WERI-Rb-1 (cell line): Measurements from ENCODE around the gene FASN.

ENCODE experiments used
- DNase-seq: peaks from one replicate; pipeline ENCODE4 v3.0.0-alpha.2; 2020
- H3K27ac ChIP-seq: fragments of 250-450 bp; sonication (Bioruptor Pico); 2 replicates; pipeline ENCODE4 v1.5.1; 2020; ENCODE audit warnings: mild to moderate bottlenecking, moderate library complexity
- H3K27me3 ChIP-seq: fragments of 250-450 bp; sonication (Bioruptor Pico); 2 replicates; pipeline ENCODE4 v1.5.1; 2021; ENCODE audit warnings: mild to moderate bottlenecking, low read depth, moderate library complexity; ENCODE audit not compliant: insufficient read depth, severe bottlenecking
- H3K36me3 ChIP-seq: fragments of 250-450 bp; sonication (Bioruptor Pico); 2 replicates; pipeline ENCODE4 v1.5.1; 2020; ENCODE audit warnings: mild to moderate bottlenecking, moderate library complexity
- H3K4me3 ChIP-seq: 2 replicates; pipeline ENCODE4 v1.5.1; 2011; ENCODE audit warnings: low read depth, mild to moderate bottlenecking, control low read depth, low read length
- H3K9me3 ChIP-seq: fragments of 250-450 bp; sonication (Bioruptor Pico); 2 replicates; pipeline ENCODE4 v1.5.1; 2021; ENCODE audit warnings: mild to moderate bottlenecking, moderate library complexity; ENCODE audit not compliant: severe bottlenecking
- TF ChIP-seq, protein P1 (sequence below): IDR thresholded peaks from 2 replicates; pipeline ENCODE4 v1.5.1; 2011; ENCODE audit warnings: low read depth, mild to moderate bottlenecking, control low read depth, inconsistent platforms, low read length

FASN gene

GRCh38 chr17:82084373-82085030 lies 13.5 kb downstream of the FASN start:
- Histone ChIP-seq H3K27me3 (no peaks in the 10 kb centered on the region), H3K27ac (no peak overlapping the region; the same call in 1 of the 2 replicates), H3K9me3 (no peaks in the 10 kb centered on the region), H3K4me3 (no peak overlapping the region), H3K36me3 (peaks cover 97% of the 10 kb centered on the region)
- TF ChIP-seq, protein P1, sequence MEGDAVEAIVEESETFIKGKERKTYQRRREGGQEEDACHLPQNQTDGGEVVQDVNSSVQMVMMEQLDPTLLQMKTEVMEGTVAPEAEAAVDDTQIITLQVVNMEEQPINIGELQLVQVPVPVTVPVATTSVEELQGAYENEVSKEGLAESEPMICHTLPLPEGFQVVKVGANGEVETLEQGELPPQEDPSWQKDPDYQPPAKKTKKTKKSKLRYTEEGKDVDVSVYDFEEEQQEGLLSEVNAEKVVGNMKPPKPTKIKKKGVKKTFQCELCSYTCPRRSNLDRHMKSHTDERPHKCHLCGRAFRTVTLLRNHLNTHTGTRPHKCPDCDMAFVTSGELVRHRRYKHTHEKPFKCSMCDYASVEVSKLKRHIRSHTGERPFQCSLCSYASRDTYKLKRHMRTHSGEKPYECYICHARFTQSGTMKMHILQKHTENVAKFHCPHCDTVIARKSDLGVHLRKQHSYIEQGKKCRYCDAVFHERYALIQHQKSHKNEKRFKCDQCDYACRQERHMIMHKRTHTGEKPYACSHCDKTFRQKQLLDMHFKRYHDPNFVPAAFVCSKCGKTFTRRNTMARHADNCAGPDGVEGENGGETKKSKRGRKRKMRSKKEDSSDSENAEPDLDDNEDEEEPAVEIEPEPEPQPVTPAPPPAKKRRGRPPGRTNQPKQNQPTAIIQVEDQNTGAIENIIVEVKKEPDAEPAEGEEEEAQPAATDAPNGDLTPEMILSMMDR = no peak
- DNase-seq = no peak

DNA sequence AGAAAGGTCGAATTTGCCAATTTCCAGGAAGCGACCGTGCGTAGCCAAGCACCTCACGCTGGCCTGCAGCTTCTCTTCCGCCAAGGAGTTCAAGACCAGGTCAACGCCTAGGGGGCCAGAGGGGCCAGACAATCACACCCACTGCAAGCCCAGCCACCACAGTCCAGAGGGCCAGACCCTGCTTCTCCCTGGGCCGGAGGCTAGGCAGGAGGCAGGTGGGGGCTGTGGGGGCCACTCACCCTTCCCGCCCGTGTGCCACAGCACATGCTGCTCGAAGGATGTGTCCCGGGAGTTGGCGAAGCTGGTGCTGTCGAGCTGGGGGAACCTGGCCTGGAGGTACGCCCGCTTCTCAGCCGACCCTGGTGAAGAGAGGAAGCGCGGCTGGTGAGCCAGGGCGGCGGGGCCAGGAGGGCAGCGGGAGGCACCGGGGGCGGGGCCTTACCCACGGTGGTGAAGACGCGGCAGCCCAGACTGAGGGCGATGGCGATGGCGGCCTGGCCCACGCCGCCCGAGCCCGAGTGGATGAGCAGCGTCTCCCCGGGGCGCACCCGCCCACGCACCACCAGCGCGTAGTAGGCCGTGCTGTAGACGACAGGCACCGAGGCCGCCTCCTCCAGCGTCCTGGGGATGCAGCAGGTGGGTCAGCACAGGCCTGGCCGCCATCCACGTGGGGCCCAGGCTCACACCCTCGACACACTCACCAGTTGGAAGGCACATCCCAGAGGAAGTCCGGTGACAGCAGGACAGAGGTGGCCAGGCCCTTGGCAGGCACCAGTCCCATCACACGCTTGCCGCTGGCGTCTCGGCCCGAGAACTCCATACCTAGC lies 14.3 kb downstream of the FASN start:
- peaks cover 95% of the 10 kb centered on the region for H3K36me3 ChIP-seq
- H3K4me3 ChIP-seq = no peak overlapping the region
- no peaks in the 10 kb centered on the region for H3K27me3 ChIP-seq
- TF ChIP-seq, protein P1 = no peak
- no peaks in the 10 kb centered on the region for H3K9me3 ChIP-seq
- no peak for DNase-seq
- H3K27ac ChIP-seq = no peak overlapping the region; the same call in 1 of the 2 replicates

DNA sequence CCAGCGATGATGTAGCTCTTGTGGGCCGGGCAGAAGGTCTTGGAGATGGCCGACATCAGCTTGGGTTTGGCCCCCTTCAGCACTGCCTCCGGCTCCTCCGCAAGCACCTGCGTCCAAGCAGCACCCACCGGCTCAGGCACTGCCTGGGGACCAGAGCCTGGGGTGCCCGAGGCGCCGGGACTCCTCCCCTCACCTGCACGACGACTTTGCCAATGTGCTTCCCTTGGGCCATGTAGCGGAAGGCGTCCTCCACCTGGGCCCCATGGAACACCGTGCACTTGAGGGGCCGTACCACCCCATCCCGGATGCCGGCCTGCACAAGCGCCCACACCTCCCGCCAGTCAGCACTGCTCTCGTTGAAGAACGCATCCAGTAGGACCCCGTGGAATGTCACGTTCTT lies 15.0 kb downstream of the FASN start:
- DNase-seq = no peak
- Histone ChIP-seq H3K36me3 (peaks cover 95% of the 10 kb centered on the region), H3K27ac (no peak overlapping the region)

GRCh38 chr17:82082456-82082855 lies 15.6 kb downstream of the FASN start:
- no peaks in the 10 kb centered on the region for H3K27me3 ChIP-seq
- TF ChIP-seq, protein P1 = no peak
- no peaks in the 10 kb centered on the region for H3K9me3 ChIP-seq
- no peak overlapping the region for H3K27ac ChIP-seq
- H3K4me3 ChIP-seq = no peak overlapping the region
- H3K36me3 ChIP-seq = peaks cover 95% of the 10 kb centered on the region
- DNase-seq = no peak

More for the DNA sequence above, 15.0 kb downstream of the FASN start:
- Histone ChIP-seq H3K9me3 (no peaks in the 10 kb centered on the region), H3K4me3 (no peak overlapping the region), H3K27me3 (no peaks in the 10 kb centered on the region)
- TF ChIP-seq, protein P1 = no peak

GRCh38 chr17:82081966-82082365 lies 16.1 kb downstream of the FASN start:
- TF ChIP-seq, protein P1 = no peak
- Histone ChIP-seq H3K36me3 (peaks cover 92% of the 10 kb centered on the region), H3K9me3 (no peaks in the 10 kb centered on the region), H3K27me3 (no peaks in the 10 kb centered on the region), H3K27ac (no peak overlapping the region), H3K4me3 (no peak overlapping the region)
- DNase-seq = no peak
